GM21367 (cell line): ENCODE measurements around the gene RGS7.
A peak's percentile ranks its signal among the peaks of the same experiment; 100 is the strongest.

Experiments used
- ATAC-seq: cut with Tn5 transposase; IDR thresholded peaks from one replicate; pipeline ENCODE4 v1.9.1; 2021; ENCODE audit not compliant: unreplicated experiment

The RGS7 gene

DNA sequence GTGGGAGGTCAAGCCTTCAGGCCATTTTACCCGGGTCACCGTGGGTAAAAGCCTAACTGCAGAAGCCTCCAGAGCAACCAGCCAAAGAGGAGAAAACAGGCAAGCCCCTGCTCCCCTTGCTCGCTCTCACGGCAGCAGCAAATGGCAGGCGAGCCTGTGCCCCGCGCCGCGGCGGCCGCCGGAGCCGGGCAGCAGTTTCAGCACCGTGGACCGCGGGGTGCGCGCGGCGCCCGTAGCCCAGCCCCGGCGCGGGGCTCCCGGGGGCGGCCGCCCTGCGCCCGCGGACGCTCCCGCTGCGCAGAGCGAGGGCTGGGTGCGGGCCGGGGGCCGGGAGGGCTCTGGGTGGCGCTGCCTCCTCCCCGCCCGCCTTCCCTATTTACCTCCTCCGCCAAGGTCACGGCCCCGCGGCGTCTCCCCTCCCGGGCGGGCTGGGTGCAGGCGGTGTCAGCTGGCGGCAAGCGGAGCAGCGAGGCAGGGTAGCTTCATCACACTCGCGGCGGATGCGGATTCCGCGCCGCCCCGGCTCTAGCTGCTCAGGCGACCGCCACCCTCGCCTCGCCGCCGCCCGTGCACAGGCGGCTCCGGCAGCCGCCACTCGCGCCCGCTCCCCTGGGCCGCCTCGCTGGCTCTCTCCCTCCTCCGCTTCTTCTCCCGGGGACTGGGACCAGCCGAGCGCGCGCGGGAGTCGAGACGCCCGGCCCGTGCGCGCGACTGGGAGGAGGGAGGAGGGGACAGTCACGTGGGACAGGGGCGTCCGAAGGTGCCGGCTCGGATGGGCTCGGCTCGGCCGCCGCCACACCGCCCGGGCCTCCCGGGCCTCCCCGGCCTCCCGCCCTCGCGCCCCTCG is at the start of gene RGS7:
TSS of gene RGS7 (minus strand) at position 687 of the 847 bp plus-strand sequence.
- peak; percentile 48 for ATAC-seq

DNA sequence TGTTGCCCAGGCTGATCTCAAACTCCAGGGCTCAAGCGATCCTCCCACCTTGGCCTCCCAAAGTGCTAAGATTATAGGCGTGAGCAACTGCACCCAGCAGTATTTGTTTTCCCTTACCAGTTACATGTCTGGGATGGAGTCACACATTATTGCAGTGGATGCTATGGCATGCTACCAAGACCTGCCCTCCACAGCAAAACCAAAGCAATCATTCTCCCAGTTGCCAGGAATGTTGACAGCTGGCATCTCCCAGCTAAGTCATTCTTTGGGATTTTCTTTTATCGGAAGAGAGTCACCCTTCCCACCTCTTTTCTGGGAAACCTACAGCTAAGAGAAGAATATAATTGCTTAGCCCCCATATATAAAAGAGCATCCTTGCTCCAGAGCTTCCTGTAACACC is 49.4 kb upstream of the RGS7 start:
- no peak for ATAC-seq

DNA sequence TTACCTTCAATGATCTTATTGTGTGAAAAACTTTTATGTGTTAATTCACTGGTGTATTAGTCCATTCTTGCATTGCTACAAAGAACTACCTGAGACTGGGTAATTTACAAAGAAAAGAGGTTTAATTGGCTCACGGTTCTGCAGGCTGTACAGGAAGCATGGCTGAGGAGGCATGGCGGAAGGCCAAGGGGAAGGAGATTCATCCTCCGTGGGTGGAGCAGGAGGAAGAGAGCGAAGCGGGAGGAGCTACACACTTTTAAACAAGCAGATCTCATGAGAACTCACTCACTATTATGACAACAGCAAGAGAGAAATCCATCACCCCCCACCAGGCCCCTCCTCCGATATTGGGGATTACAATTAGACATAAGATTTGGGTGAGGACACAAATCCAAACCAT is 44.2 kb upstream of the RGS7 start:
- ATAC-seq: no peak

DNA sequence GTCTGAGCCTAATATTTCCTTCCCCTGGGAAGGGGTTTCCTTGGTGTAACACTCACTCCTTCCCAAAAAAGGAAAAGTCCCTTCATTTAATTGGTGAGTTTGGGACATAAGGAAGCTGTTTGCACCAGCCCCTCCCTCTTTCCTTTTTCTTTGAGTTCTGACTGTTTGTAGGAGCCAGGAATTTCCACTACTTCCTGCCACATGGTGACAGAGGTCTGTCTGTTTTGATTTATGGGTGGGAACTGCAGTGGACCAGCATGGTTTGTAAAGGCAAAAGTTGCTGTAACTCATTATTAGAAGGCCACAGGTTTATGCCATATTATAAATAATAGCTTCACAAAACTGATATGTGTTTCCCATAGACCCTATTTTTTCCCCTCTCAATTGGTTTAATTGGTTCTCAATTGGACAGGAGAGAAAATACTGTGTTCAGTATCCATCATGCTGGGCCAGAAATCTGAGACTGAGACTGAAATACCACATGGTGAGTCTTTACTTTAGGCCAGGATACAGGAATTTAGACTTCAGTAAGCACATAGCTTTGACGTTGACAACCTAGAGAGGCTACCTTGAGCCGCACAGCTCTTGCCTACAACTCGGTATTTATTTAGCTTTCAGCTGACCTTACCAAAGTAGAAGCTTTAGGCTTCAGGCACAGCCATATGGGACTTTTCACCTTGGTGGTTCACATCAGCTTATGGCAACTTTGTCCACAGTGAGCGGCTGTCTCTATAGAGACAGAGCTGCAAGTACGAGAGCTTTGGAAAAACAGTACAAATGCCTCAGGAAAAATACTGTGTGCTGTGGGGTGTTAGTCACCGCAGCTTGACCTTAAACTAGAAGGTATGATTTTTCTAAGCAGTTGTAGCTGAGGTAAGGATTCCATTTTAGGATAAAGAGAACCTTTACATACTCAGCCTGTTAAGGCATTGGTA is 40.0 kb upstream of the RGS7 start:
- no peak for ATAC-seq

DNA sequence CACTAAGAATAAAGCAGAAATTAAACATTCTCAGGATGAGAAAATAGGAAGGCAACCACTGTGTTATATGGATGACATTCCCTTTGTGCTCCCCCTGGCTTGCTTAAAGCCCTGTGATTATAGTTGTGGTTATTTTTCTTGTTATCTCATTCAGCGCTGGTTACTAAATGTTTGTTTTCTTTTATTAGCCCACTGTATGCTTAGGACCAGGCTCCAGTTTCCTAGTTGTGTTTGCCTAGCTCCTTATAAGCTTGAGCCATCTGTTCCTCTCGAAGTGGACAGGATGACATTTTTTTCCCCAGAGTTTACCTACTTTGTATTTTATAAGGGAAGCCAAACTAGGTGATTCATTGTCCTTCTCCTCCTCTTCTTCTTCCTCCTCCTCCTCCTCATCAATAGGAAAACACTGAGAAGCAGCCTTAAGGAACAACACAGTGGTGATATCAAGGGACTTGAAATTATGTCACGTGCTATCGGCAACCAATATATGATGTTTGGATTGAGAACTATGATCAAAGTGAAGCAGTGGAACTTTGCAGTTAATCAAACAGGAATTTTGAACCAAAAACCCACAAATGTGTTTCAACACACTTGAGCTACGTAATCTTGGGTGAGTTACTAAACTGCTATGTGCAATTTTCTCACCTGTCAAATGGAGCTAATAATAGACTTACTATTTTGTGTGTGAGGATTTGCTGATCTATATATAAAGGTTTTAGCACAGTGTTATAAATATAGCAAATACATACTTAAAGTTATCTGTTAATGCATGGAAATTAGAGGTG is 35.1 kb upstream of the RGS7 start:
- no peak for ATAC-seq

DNA sequence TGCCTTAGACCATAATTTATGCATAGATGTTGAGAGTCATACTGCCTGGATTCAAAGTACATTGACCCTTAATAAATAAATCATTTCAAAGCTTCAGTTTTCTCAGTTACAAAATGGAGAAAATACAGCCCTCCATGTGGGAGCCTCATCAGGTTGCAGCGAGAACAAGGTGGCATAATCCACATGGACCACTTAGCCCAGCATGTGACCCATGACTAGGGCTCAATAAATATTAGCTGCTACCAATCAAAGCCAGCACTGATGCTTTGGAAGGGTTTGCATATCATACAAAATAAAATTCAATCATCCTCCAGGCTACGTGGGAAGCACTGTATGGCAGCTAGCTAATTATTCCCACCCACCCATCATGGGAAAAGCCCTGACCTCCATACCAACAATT is 33.5 kb upstream of the RGS7 start:
- no peak for ATAC-seq

DNA sequence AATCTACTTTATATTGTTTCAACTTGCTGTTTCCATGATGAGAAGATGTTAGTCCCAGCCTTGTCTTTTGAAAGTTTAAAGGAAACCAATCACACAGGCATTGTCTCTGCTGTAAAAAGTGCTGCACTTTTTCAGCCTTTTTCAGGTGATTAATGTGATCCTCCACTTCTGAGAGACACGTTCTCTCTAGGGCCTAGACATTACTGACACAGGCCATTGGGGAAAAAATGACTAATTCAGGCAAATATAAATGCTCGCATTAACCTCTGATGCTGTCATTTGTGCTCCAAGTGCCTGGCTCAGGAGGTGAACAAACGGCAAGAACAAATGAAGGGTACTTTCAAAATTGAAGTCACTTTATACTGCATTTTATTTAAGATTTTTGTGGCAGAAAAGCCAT is 32.4 kb upstream of the RGS7 start:
- no peak for ATAC-seq

DNA sequence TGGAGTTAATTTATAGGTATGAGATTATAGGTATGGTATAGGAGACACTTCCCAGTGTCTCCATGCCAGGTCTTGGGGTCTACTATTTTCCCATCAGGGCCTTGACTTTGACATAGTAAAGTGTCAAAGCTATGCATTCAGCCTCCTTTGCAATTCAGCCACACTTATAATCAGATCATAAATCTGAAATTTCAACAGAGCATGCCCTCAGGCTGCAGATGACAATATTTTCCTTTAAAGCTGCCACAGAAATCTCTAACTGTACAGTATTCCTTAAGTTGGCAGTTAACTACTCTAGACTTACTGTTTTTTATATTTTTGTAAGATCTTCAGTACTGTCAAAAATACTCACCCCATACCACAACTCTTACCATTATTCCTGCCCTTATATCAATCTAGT is 30.2 kb upstream of the RGS7 start:
- ATAC-seq: no peak

DNA sequence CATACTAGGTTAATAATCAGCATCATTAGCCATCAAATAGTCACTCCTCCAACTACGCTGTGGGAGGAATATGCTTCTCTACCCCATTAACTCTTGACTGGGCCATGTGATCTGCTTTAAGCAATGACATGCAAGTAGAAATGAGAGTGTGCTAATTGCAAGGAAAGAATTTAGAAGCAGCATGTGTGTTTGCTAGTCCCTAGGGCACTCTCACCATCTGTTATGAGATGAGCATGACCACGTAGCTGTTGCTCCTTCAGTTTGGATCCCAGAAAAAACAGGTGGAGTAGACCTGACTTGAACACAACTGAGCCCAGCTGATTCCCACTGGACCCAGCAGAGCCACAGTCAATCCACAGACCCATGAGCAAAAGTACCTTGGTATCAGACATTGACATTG is 19.7 kb upstream of the RGS7 start:
- no peak for ATAC-seq

DNA sequence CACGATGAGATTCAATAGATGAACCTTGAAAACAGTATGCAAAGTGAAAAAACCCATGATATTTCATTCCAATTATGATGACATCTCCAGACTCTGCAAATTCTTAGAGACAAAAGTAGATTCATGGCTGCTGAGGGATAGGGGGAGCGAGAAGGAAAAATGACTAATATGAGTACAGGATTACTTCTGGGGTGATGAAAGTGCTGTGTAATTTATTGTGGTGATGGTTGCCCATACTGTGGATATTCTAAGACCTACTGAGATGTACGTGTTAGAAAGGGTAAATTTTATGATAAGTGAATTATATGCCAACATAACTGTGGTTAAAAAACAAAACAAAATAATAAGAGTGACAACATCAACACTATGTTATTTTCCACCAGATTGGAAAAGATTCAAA is 18.9 kb upstream of the RGS7 start:
- no peak for ATAC-seq

DNA sequence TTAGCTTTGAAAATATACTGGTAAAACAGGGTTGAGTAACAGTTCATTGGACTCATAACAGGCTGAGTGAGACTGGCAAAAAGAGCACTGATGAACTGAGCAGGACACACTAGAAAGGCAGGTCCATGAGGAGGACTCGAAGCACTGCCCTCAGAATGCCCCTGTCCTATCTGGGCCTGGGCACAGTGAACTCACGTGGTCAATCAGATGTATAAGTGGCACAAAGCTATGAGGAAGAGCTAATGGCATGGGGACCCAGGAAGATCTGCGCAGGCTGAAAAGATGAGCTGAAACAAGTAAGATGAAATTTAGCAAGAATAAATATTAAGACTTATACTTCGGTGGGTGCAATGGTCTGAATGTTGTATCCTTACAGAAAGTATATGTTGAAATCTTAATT is 9.2 kb upstream of the RGS7 start:
- no peak for ATAC-seq

DNA sequence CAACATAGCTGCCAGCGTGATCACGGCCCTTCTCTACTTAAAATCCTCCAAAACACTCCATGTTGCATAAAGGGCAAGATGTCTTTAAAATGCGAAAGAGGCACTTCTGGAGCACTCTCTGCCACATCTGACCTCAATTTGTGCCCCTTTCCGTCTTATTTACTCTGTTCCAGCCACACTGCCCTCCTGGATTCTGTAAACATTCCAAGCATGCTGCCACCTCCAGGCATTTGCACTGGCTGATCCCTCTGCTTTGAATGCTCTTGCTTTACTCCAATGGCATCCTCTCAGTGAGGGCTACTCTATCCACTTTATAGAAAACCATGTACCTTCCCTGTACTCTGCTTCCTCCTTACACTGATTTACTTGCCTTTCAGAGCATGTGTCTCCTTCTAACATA is 5.3 kb upstream of the RGS7 start:
- no peak for ATAC-seq

DNA sequence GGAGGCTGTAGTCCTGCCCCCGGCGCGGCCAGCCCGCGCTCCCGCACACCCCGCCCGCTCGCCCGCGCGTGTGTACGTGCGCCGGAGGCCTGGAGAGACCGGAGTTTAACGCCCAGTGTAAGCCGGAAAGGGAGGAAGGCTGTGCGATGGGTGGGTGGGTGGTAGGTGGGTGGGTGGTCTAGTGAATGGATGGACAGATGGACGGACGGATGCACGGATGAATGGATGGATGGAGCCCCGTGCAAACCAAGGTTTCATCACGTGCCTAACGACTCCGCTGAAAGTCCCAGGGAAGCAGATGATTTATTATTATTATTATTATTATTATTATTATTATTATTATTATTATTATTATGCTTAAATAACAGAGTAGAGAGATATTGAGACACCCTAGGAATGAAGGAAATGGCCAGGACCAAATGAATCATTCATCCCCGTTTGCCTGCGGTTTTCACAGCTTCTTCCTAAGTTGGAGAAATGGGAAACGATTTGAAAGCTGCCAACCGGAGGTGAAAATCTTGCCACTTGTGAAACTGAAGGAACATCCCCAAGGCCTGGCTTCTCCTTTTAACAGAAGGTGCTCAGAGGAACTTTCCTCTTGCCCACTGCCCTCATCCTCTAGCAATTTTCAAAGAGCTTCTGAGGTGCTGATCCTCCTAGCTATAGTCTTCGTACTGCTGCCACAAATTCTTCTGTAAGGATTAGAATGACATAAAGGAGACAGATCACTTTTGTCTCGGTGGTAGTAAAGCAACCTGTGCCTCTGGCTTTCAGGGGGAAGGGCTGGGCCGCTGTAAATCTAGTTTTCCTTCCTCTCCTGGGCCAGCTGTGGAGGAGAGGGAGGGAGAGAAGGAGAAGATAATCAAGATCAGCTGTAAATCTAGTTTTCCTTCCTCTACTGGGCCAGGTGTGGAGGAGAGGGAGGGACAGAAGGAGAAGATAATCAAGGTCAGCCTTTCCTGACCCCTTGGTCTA is 648 bp upstream of the RGS7 start:
- no peak for ATAC-seq

DNA sequence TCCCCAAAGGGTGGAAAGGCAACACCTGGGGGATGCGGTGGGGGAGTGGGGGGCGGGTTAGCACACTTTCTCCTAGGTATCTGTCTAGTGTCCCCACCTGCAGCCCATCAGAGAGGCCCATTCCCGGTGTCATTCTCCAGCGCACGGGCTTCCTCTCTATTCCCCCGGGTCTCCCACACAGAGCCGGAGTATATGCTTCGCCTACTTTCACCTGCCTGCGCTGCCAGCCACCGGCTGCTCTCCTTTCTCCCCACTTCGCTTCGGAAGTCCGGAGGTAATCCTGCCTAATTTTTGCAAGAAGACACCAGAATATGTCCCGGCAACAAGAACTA is 852 bp downstream of the RGS7 start:
- ATAC-seq: no peak

DNA sequence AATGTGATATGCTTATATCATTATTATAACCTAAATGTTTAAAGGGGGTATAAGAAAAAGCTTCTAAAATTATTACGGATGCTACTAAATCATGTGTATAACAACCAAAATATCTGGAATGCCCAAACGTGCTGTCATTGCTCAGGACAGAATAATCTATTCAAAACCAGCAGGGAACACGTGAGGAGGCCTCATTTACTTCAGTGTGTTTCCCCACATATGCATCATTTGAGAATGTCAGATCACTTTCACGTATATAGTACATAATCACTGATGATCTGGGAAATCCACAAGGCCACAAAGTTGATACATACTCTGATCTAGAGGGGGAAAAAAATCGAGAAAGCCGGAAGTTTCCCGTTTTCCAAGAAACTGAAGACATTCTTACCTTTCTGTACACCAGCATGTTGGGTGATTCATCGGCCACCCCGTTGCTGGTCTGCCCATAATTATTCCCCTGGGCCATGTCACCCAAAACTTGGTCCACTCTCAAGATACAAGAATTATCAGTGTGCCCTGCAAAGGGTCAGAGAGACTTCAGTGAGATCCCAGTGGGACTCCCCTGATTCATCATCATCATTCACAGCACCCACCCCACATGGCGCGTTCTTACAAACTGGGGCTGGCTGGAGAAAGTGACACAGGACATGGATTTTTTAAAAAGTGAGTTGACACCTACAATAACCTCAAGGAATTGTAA is 1.5 kb downstream of the RGS7 start:
- no peak for ATAC-seq

DNA sequence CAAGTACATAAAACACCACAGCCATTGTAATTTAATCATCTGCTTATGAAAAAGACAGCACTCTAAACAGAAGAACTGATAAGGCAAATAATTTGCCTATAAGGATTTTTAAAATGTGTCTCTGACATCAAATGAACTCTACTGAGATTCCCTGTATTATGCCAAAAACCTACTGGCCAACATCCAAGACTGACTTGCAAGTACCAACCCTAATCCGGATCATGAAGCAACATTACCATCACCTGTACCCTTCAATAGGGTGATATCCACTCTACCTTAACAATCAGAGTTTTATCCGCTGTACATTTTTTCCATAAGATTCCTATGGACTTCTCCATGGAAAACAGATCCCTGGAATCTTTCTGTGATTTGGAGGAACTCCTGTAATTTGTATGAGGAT is 4.6 kb downstream of the RGS7 start:
- ATAC-seq: no peak

DNA sequence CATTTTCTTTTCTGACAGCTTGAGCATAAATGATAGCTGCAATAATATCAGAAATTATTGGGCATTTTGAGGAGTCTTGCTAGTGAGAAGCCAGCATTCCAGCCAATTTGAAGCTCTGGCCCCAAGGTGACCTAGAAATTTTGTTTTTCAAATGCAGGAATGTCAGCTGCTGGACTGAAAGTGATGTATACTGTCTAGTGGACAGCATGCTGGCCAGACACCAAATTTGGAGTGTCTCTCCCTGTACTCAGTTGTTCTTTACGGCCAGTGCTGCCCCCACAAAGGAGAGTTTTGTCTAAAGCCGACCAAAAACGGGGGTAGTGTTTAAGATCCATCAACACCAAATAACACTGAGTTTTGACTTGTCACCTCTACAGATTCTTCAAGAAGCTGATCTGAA is 5.2 kb downstream of the RGS7 start:
- no peak for ATAC-seq

DNA sequence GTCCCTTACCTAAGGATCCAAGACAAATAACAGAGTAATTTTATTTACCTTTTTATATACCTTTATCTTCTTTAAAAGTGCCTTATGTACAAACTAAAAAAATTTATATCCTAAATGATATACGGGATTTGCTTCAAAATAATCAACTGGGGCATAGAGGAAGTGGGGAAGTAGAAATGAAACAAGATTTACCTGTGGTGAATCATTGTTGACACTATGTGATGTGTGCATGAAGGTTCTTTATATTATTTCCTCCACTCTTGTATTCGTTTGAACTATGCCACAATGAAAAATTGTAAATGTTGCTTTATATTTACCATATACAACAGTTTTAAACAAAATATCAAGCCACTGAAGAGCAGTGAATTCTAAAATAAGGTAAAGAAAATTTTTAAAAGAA is 13.0 kb downstream of the RGS7 start:
- no peak for ATAC-seq

DNA sequence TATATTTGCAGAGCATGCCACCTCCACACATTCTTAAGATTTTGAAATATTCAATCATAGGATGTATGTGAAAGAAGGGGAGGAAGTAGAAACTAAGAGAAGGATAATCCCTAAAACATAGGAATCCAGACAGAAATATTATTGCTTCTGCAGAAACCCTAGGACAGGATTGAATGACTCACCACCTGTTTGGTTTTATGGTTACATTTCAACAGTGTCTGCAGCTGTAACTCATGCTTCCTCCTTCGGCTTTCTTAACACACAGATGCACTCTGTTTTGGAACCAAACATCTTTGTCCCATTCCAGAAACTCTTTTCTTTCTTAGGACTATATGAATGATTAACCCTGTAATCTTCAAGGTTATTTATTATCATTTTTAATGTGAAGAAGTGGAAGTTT is 20.7 kb downstream of the RGS7 start:
- no peak for ATAC-seq

DNA sequence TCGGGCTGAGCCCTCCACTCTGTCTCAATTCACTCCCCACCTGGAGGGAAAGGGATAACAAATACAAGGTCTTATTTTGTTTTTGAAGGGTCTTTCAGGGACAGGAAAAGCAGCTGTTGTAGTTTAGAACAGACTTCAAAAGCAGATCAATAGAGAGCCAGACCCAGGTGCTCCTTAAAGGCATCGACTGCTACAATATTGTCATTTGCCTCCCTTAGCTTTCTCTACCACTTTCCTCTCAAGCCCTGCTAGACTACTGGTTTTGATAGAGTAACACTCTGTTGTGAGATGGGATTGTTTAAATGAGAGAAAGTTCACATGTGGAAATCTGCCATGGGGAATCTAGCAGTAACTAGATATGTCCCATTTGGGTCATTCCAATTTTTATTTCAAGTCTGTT is 24.0 kb downstream of the RGS7 start:
- ATAC-seq: no peak
